ENCODE results near the gene GCNT2. TPM values are rescaled to one million over a fixed set of nuclear protein-coding genes. Genes with fewer than 3 reads are reported as not detected.

The GCNT2 gene
- total and polyA plus RNA-seq, 2 of the 8 experiments (the other 6 are each of a cell fraction or from before 2014, with no cell fraction given): 19.3 to 52.5 TPM

DNA sequence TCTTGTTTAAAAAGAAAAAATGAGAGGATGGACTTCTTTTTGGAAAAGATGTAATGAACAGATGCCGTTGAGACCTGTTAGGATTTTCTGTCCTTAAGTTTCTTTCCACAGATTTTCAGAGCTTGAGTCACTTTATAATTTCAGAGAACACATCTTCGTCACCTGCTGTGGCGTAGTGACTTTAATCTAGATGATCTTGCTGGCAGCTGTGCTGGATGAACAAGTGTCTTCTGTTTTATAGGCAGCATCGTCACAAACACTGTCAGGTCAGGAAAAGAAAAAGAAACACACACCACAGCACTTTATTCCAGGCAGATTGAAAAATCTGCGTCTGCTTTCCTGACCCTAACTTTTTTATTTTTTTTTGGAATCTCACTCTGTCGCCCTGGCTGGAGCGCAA is 35.7 kb upstream of the GCNT2 start:
- H3K23ac ChIP-seq (ENCODE audit: insufficient read length): no peak overlapping the region
- no peak overlapping the region for H3K4me2 ChIP-seq (ENCODE audit: insufficient read depth in 1 of 2, low read depth in 2 of 2, low read length in 2 of 2)
- no peaks in the 10 kb centered on the region for H3K79me2 ChIP-seq (ENCODE audit: control insufficient read depth in 1 of 2, insufficient read depth in 2 of 2, low read length in 2 of 2)
- H3K9ac ChIP-seq (replicated peaks in 1 of 4; ENCODE audit: extremely low read depth in 1 of 4, low read depth in 3 of 4, low read length in 3 of 4): no peak overlapping the region
- H3K36me3 ChIP-seq (ENCODE audit: control insufficient read depth in 2 of 4, insufficient read depth in 4 of 4, low read length in 3 of 4): no peaks in the 10 kb centered on the region
- H2BK15ac ChIP-seq (ENCODE audit: low read length): no peak overlapping the region
- POLR2A ChIA-PET (ENCODE audit: partially characterized antibody): no interaction called here
- H3K56ac ChIP-seq (replicated peaks; ENCODE audit: insufficient read length, low read depth, low read length): no peak overlapping the region
- no peak overlapping the region for H2AK5ac ChIP-seq (ENCODE audit: low read depth, low read length)
- no peak overlapping the region for H2BK20ac ChIP-seq (ENCODE audit: low read length)
- no peak for TF ChIP-seq PHF8 (conservative IDR thresholded peaks at IDR 0.05; ENCODE audit: low read depth, low read length)
- TF ChIP-seq MAFK (IDR thresholded peaks at IDR 0.05; ENCODE audit: low read depth, low read length): no peak
- TF ChIP-seq HDAC6 (IDR thresholded peaks at IDR 0.05; ENCODE audit: low read depth, low read length): no peak
- no peak for TF ChIP-seq CEBPB (IDR thresholded peaks at IDR 0.05; ENCODE audit: low read depth, low read length)
- TF ChIP-seq SIRT6 (IDR thresholded peaks at IDR 0.05; ENCODE audit: low read length): no peak
- TF ChIP-seq YY1 (IDR thresholded peaks at IDR 0.05; ENCODE audit: low read depth, low read length): no peak
- no peak for TF ChIP-seq KDM1A (IDR thresholded peaks at IDR 0.05; ENCODE audit: borderline replicate concordance, low read length)
- TF ChIP-seq RBBP5 (IDR thresholded peaks at IDR 0.05; ENCODE audit: borderline replicate concordance, low read depth, low read length): no peak
- TF ChIP-seq JUND (IDR thresholded peaks at IDR 0.05; ENCODE audit: low read length): no peak
- no peak overlapping the region for H3K18ac ChIP-seq (ENCODE audit: extremely low read depth, low read length)
- DNase-seq (ENCODE audit: low read depth in 1 of 2, low spot score in 2 of 2): no peak
- no peak overlapping the region for H2BK12ac ChIP-seq (ENCODE audit: low read depth, low read length)
- H3K4me1 ChIP-seq (replicated peaks in 1 of 4; ENCODE audit: control insufficient read depth in 3 of 4, insufficient read depth in 4 of 4, low read length in 3 of 4): no peaks in the 10 kb centered on the region; a peak in 1 of 7 replicates
- H2BK120ac ChIP-seq (replicated peaks; ENCODE audit: low read depth, low read length): no peak overlapping the region
- H2AFZ ChIP-seq (ENCODE audit: low read length): no peak overlapping the region
- no peak overlapping the region for H3K14ac ChIP-seq (ENCODE audit: insufficient read length)
- H3K27ac ChIP-seq (ENCODE audit: low read depth, low read length): no peak overlapping the region
- H4K5ac ChIP-seq (ENCODE audit: insufficient read length, low read depth, low read length): no peak overlapping the region
- no peak overlapping the region for H3K4me3 ChIP-seq (ENCODE audit: extremely low read depth in 1 of 4, insufficient read depth in 2 of 4, low read depth in 3 of 4, low read length in 4 of 4)
- no peaks in the 10 kb centered on the region for H4K20me1 ChIP-seq (replicated peaks in 1 of 2; ENCODE audit: control insufficient read depth in 1 of 2, insufficient read depth in 2 of 2, low read length in 2 of 2)
- no peak overlapping the region for H4K8ac ChIP-seq (ENCODE audit: extremely low read depth, insufficient read depth, low read length)
- H4K91ac ChIP-seq (replicated peaks; ENCODE audit: insufficient read length, low read length): no peak overlapping the region
- no peak for FAIRE-seq
- H3K79me1 ChIP-seq (ENCODE audit: low read depth, low read length): no peaks in the 10 kb centered on the region
- H3K9me3 ChIP-seq (ENCODE audit: insufficient read depth in 2 of 2, low read depth in 1 of 2, low read length in 1 of 2): peaks cover 0 to 7% of the 10 kb centered on the region in 2 experiments; a peak in 2 of 4 replicates
- H2BK5ac ChIP-seq (ENCODE audit: low read depth, low read length): no peak overlapping the region
- H3K23me2 ChIP-seq (ENCODE audit: low read depth, low read length): no peaks in the 10 kb centered on the region
- CTCF ChIA-PET (ENCODE audit: partially characterized antibody): no interaction called here
- no peak overlapping the region for H3K4ac ChIP-seq (replicated peaks; ENCODE audit: insufficient read length, low read depth, low read length)
- H3K27me3 ChIP-seq (replicated peaks in 1 of 4; ENCODE audit: control insufficient read depth in 3 of 4, extremely low read depth in 1 of 4, insufficient read depth in 3 of 4, low read length in 3 of 4): peaks cover 0 to 8% (median 1%) of the 10 kb centered on the region in 4 experiments; a peak in 4 of 7 replicates
- 88% methylated on average over 7 of the region's 7 CpGs; no CpG with 5 or more reads in 1 of the 2 experiments for WGBS, 2 experiments (ENCODE audit: extremely low coverage in 1 of 2, insufficient coverage in 1 of 2, insufficient read length in 1 of 2, insufficient replicate concordance in 2 of 2, low coverage in 1 of 2, low lambda C conversion rate in 2 of 2, missing lambda C conversion rate in 1 of 2)
